WTC11 (cell line): ENCODE measurements around the gene HDAC5. TPM values are rescaled to one million over a fixed set of nuclear protein-coding genes. Genes with fewer than 3 reads are reported as not detected.

ENCODE experiments used
- ATAC-seq: fragments of 200-7000 bp; cut with Tn5 transposase; 2 replicates; pipeline ENCODE4 v1.10.0; 2021; ENCODE audit warnings: mild to moderate bottlenecking, moderate library complexity
- CTCF ChIA-PET: fragments of 300-600 bp; sonication (Branson Sonifier 250); formaldehyde crosslinking; loops from one replicate; lab custom pipeline; 2021; ENCODE audit warnings: antibody characterized with exemption; lab: Charles Lee
- POLR2A ChIA-PET: fragments of 350-600 bp; sonication (Branson Sonifier 250); formaldehyde crosslinking; loops from one replicate; lab custom pipeline; 2021; ENCODE audit warnings: antibody characterized with exemption; lab: Charles Lee
- DNase-seq: peaks from one replicate; pipeline ENCODE4 v3.0.0; 2021; ENCODE audit warnings: low spot score
- H3K27ac Mint-ChIP-seq: 2 replicates; pipeline ENCODE4 v1.8.0; 2021; ENCODE audit warnings: mixed read lengths
- H3K27me3 Mint-ChIP-seq: 2 replicates; pipeline ENCODE4 v1.8.0; 2021; ENCODE audit warnings: low read depth, mild to moderate bottlenecking, moderate library complexity, mixed read lengths
- H3K36me3 Mint-ChIP-seq: 2 replicates; pipeline ENCODE4 v1.8.0; 2021; ENCODE audit warnings: mixed read lengths
- H3K4me1 Mint-ChIP-seq: 2 replicates; pipeline ENCODE4 v1.8.0; 2022; ENCODE audit warnings: mixed read lengths
- H3K4me3 Mint-ChIP-seq: 2 replicates; pipeline ENCODE4 v1.8.0; 2021; ENCODE audit warnings: mild to moderate bottlenecking, moderate library complexity, mixed read lengths
- H3K9me3 Mint-ChIP-seq: 2 replicates; pipeline ENCODE4 v1.8.0; 2021; ENCODE audit warnings: mixed read lengths
- ATF1 ChIP-seq: sonication (generic); formaldehyde crosslinking; IDR thresholded peaks from 2 replicates; pipeline ENCODE4 v1.8.1; 2023; ENCODE audit warnings: mild to moderate bottlenecking, moderate library complexity, missing genetic modification reagents
- CREB1 ChIP-seq: sonication (generic); formaldehyde crosslinking; IDR thresholded peaks from 2 replicates; pipeline ENCODE4 v1.8.0; 2023; ENCODE audit warnings: mild to moderate bottlenecking, missing genetic modification reagents
- CREM ChIP-seq: sonication (generic); formaldehyde crosslinking; IDR thresholded peaks from 2 replicates; pipeline ENCODE4 v1.8.1; 2022; ENCODE audit warnings: mild to moderate bottlenecking, missing genetic modification reagents, moderate library complexity
- ETV6 ChIP-seq: sonication (generic); formaldehyde crosslinking; IDR thresholded peaks from 2 replicates; pipeline ENCODE4 v1.8.1; 2022; ENCODE audit warnings: mild to moderate bottlenecking, missing genetic modification reagents
- FOXJ3 ChIP-seq: sonication (generic); formaldehyde crosslinking; IDR thresholded peaks from 2 replicates; pipeline ENCODE4 v1.9.0; 2021; ENCODE audit warnings: missing genetic modification reagents, mild to moderate bottlenecking, borderline replicate concordance
- HMGA2 ChIP-seq: fragments of 250-450 bp; sonication (Bioruptor Pico); IDR thresholded peaks from 2 replicates; pipeline ENCODE4 v1.4.0; 2021; ENCODE audit warnings: mild to moderate bottlenecking, moderate library complexity
- IRF2 ChIP-seq: sonication (generic); formaldehyde crosslinking; IDR thresholded peaks from 2 replicates; pipeline ENCODE4 v1.8.0; 2022; ENCODE audit warnings: low read depth, missing genetic modification reagents, borderline replicate concordance
- NFE2L1 ChIP-seq: sonication (generic); formaldehyde crosslinking; IDR thresholded peaks from 2 replicates; pipeline ENCODE4 v1.8.1; 2023; ENCODE audit warnings: missing genetic modification reagents
- NFYB ChIP-seq: sonication (generic); formaldehyde crosslinking; conservative IDR thresholded peaks from 2 replicates; pipeline ENCODE4 v1.8.0; 2022; ENCODE audit warnings: low read depth, missing genetic modification reagents
- NR2C2 ChIP-seq: sonication (generic); formaldehyde crosslinking; IDR thresholded peaks from 2 replicates; pipeline ENCODE4 v1.8.0; 2022; ENCODE audit warnings: mild to moderate bottlenecking, missing genetic modification reagents
- ZBTB21 ChIP-seq: sonication (generic); formaldehyde crosslinking; IDR thresholded peaks from 2 replicates; pipeline ENCODE4 v1.8.1; 2023; ENCODE audit warnings: mild to moderate bottlenecking, missing genetic modification reagents, borderline replicate concordance
- ZNF138 ChIP-seq: sonication (generic); formaldehyde crosslinking; conservative IDR thresholded peaks from 2 replicates; pipeline ENCODE4 v1.8.1; 2022; ENCODE audit warnings: mild to moderate bottlenecking, moderate library complexity, missing genetic modification reagents
- ZNF219 ChIP-seq: sonication (generic); formaldehyde crosslinking; IDR thresholded peaks from 2 replicates; pipeline ENCODE4 v1.8.0; 2023; ENCODE audit warnings: missing genetic modification reagents, mild to moderate bottlenecking, borderline replicate concordance
- total RNA-seq: library from RNA; stranded (reverse); gene quantifications from 3 replicates; pipeline ENCODE4 v1.2.3, GENCODE V29; 2021
- TF ChIP-seq, protein P1 (sequence below): fragments of 250-450 bp; sonication (Bioruptor Pico); IDR thresholded peaks from 2 replicates; pipeline ENCODE4 v1.9.0; 2021; ENCODE audit warnings: moderate library complexity, mild to moderate bottlenecking, inconsistent platforms, borderline replicate concordance
- TF ChIP-seq, protein P2 (sequence below): sonication (generic); formaldehyde crosslinking; IDR thresholded peaks from 2 replicates; pipeline ENCODE4 v1.8.1; 2023; ENCODE audit warnings: mild to moderate bottlenecking, missing genetic modification reagents
- TF ChIP-seq, protein P3 (sequence below): sonication (generic); formaldehyde crosslinking; IDR thresholded peaks from 2 replicates; pipeline ENCODE4 v1.8.1; 2022; ENCODE audit warnings: low read depth, missing genetic modification reagents, borderline replicate concordance
- TF ChIP-seq, protein P4 (sequence below): sonication (generic); formaldehyde crosslinking; IDR thresholded peaks from 2 replicates; pipeline ENCODE4 v1.8.1; 2022; ENCODE audit warnings: missing genetic modification reagents, borderline replicate concordance
- TF ChIP-seq, protein P5 (sequence below): sonication (generic); formaldehyde crosslinking; IDR thresholded peaks from 2 replicates; pipeline ENCODE4 v1.8.1; 2022; ENCODE audit warnings: mild to moderate bottlenecking, missing genetic modification reagents, moderate library complexity, borderline replicate concordance
- TF ChIP-seq, protein P6 (sequence below): sonication (generic); formaldehyde crosslinking; IDR thresholded peaks from 2 replicates; pipeline ENCODE4 v1.8.1; 2023; ENCODE audit warnings: mild to moderate bottlenecking, missing genetic modification reagents, moderate library complexity
- TF ChIP-seq, protein P7 (sequence below): sonication (generic); formaldehyde crosslinking; IDR thresholded peaks from 2 replicates; pipeline ENCODE4 v1.8.0; 2022; ENCODE audit warnings: mild to moderate bottlenecking, missing genetic modification reagents
- TF ChIP-seq, protein P8 (sequence below): fragments of 250-450 bp; sonication (Bioruptor Pico); IDR thresholded peaks from 2 replicates; pipeline ENCODE4 v1.9.0; 2021; ENCODE audit warnings: mild to moderate bottlenecking
- TF ChIP-seq, protein P9 (sequence below): fragments of 250-450 bp; sonication (Bioruptor Pico); IDR thresholded peaks from 2 replicates; pipeline ENCODE4 v1.8.0; 2021; ENCODE audit warnings: mild to moderate bottlenecking
- TF ChIP-seq, protein P10 (sequence below): sonication (generic); formaldehyde crosslinking; IDR thresholded peaks from 2 replicates; pipeline ENCODE4 v1.8.1; 2023; ENCODE audit warnings: mild to moderate bottlenecking, missing genetic modification reagents, moderate library complexity

The HDAC5 gene
- total RNA-seq, 1 experiment from 2014 or later: 61.6 TPM

DNA sequence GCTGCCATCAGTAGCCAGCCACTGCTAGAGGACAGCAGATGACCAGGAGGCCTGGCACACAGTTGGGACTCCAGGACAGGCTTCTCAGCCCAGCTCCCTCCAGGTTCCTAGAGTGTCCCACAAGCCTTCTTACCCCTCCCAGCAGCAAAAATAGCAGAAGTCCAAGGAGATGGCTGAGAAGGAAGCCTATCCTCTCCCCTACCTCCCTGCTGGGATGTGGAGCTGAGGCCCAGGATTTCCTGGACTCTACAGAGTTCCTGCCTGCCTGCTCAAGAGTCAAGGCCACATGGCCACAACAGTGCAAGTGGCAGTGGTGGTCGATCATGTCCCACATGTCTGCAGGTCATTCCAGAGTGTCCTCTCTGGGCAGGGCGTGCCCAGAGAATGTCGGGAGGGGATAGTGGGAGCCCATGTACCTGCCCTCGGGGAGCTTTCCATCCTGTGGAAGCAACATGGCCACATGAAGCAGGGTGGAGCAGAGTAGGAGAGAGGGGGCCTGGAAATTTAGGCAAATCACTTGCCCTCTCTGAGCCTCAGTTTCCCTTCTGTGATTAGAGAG lies 10.6 kb upstream of the HDAC5 start:
- POLR2A ChIA-PET: interaction anchor here (0.5 kb wide), 1 partner anchor 106 kb away, joined by 3 read pairs; no protein-coding TSS in a partner anchor
- TF ChIP-seq IRF2 (CRISPR knock-in tag) (no peak), HMGA2 (CRISPR knock-in tag) (no peak), CREM (no peak), NR2C2 (CRISPR knock-in tag) (no peak), ETV6 (no peak), CREB1 (CRISPR knock-in tag) (no peak), ZBTB21 (CRISPR knock-in tag) (no peak)
- TF ChIP-seq, protein P1, sequence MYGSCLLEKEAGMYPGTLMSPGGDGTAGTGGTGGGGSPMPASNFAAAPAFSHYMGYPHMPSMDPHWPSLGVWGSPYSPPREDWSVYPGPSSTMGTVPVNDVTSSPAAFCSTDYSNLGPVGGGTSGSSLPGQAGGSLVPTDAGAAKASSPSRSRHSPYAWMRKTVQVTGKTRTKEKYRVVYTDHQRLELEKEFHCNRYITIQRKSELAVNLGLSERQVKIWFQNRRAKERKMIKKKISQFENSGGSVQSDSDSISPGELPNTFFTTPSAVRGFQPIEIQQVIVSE (CRISPR knock-in tag): no peak
- TF ChIP-seq, protein P2, sequence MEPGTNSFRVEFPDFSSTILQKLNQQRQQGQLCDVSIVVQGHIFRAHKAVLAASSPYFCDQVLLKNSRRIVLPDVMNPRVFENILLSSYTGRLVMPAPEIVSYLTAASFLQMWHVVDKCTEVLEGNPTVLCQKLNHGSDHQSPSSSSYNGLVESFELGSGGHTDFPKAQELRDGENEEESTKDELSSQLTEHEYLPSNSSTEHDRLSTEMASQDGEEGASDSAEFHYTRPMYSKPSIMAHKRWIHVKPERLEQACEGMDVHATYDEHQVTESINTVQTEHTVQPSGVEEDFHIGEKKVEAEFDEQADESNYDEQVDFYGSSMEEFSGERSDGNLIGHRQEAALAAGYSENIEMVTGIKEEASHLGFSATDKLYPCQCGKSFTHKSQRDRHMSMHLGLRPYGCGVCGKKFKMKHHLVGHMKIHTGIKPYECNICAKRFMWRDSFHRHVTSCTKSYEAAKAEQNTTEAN (CRISPR knock-in tag): no peak
- TF ChIP-seq, protein P3, sequence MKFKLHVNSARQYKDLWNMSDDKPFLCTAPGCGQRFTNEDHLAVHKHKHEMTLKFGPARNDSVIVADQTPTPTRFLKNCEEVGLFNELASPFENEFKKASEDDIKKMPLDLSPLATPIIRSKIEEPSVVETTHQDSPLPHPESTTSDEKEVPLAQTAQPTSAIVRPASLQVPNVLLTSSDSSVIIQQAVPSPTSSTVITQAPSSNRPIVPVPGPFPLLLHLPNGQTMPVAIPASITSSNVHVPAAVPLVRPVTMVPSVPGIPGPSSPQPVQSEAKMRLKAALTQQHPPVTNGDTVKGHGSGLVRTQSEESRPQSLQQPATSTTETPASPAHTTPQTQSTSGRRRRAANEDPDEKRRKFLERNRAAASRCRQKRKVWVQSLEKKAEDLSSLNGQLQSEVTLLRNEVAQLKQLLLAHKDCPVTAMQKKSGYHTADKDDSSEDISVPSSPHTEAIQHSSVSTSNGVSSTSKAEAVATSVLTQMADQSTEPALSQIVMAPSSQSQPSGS: no peak
- TF ChIP-seq, protein P4, sequence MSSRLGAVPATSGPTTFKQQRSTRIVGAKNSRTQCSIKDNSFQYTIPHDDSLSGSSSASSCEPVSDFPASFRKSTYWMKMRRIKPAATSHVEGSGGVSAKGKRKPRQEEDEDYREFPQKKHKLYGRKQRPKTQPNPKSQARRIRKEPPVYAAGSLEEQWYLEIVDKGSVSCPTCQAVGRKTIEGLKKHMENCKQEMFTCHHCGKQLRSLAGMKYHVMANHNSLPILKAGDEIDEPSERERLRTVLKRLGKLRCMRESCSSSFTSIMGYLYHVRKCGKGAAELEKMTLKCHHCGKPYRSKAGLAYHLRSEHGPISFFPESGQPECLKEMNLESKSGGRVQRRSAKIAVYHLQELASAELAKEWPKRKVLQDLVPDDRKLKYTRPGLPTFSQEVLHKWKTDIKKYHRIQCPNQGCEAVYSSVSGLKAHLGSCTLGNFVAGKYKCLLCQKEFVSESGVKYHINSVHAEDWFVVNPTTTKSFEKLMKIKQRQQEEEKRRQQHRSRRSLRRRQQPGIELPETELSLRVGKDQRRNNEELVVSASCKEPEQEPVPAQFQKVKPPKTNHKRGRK (CRISPR knock-in tag): no peak
- TF ChIP-seq, protein P5, sequence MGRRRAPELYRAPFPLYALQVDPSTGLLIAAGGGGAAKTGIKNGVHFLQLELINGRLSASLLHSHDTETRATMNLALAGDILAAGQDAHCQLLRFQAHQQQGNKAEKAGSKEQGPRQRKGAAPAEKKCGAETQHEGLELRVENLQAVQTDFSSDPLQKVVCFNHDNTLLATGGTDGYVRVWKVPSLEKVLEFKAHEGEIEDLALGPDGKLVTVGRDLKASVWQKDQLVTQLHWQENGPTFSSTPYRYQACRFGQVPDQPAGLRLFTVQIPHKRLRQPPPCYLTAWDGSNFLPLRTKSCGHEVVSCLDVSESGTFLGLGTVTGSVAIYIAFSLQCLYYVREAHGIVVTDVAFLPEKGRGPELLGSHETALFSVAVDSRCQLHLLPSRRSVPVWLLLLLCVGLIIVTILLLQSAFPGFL (CRISPR knock-in tag): no peak
- Mint-ChIP-seq H3K27me3 (no peaks in the 10 kb centered on the region; the same call in 1 of the 2 replicates), H3K9me3 (no peaks in the 10 kb centered on the region), H3K4me1 (peaks cover 17% of the 10 kb centered on the region), H3K4me3 (no peak overlapping the region), H3K27ac (no peak overlapping the region), H3K36me3 (no peaks in the 10 kb centered on the region)
- ATAC-seq (no peak), DNase-seq (no peak)
- CTCF ChIA-PET: interaction anchor here (0.7 to 1.2 kb wide), 2 partner anchors 28 to 34 kb away, joined by 3 read pairs; no protein-coding TSS in a partner anchor

DNA sequence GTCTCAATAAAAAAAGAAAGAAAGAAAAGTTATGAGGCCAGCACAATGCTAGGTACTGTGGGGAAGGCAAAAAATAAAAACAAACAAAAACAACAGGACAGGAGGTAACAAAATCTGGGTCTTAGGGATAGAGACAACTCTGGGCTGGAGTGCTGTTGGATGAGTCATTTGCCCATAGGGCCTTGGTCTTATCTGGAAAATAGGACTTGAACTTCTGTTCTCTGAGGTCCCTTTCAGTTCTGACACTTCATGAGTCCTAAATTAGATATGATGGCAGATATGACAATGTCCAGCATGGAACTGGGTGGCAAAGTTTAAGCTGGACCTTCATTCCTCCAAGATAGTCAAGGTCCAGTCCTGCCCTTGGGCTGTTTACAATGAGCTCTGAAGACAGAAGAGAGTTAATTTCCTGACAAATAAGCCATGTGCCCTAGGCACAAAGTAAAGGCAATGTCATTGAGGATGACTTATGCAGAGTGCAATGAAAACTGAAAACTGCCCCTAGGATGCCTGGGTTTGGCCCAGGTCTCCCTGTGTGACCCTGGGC lies 8.9 kb upstream of the HDAC5 start:
- Mint-ChIP-seq H3K4me3 (no peak overlapping the region), H3K9me3 (no peaks in the 10 kb centered on the region), H3K4me1 (peaks cover under 1% of the 10 kb centered on the region), H3K27me3 (no peaks in the 10 kb centered on the region; the same call in 1 of the 2 replicates), H3K36me3 (no peaks in the 10 kb centered on the region), H3K27ac (no peak overlapping the region)
- no peak for DNase-seq
- ATAC-seq: no peak
- ChIA-PET CTCF (interaction anchor here (0.6 to 1.1 kb wide), 4 partner anchors 9 to 19 kb away, joined by 3 to 4 read pairs (median 3); partner anchors contain the start of gene HDAC5), POLR2A (no interaction called here)
- TF ChIP-seq, protein P6, sequence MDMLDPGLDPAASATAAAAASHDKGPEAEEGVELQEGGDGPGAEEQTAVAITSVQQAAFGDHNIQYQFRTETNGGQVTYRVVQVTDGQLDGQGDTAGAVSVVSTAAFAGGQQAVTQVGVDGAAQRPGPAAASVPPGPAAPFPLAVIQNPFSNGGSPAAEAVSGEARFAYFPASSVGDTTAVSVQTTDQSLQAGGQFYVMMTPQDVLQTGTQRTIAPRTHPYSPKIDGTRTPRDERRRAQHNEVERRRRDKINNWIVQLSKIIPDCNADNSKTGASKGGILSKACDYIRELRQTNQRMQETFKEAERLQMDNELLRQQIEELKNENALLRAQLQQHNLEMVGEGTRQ (CRISPR knock-in tag): no peak
- TF ChIP-seq, protein P7, sequence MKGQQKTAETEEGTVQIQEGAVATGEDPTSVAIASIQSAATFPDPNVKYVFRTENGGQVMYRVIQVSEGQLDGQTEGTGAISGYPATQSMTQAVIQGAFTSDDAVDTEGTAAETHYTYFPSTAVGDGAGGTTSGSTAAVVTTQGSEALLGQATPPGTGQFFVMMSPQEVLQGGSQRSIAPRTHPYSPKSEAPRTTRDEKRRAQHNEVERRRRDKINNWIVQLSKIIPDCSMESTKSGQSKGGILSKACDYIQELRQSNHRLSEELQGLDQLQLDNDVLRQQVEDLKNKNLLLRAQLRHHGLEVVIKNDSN: no peak
- no peak for TF ChIP-seq ATF1
- no peak for TF ChIP-seq FOXJ3 (CRISPR knock-in tag)
- TF ChIP-seq ZNF219 (CRISPR knock-in tag): no peak
- TF ChIP-seq ZBTB21 (CRISPR knock-in tag): no peak
- TF ChIP-seq, protein P8, sequence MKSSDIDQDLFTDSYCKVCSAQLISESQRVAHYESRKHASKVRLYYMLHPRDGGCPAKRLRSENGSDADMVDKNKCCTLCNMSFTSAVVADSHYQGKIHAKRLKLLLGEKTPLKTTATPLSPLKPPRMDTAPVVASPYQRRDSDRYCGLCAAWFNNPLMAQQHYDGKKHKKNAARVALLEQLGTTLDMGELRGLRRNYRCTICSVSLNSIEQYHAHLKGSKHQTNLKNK (CRISPR knock-in tag): no peak
- TF ChIP-seq, protein P9, sequence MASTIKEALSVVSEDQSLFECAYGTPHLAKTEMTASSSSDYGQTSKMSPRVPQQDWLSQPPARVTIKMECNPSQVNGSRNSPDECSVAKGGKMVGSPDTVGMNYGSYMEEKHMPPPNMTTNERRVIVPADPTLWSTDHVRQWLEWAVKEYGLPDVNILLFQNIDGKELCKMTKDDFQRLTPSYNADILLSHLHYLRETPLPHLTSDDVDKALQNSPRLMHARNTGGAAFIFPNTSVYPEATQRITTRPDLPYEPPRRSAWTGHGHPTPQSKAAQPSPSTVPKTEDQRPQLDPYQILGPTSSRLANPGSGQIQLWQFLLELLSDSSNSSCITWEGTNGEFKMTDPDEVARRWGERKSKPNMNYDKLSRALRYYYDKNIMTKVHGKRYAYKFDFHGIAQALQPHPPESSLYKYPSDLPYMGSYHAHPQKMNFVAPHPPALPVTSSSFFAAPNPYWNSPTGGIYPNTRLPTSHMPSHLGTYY (CRISPR knock-in tag): no peak
- TF ChIP-seq NFYB: no peak
- TF ChIP-seq NFE2L1 (CRISPR knock-in tag): no peak
- TF ChIP-seq, protein P10, sequence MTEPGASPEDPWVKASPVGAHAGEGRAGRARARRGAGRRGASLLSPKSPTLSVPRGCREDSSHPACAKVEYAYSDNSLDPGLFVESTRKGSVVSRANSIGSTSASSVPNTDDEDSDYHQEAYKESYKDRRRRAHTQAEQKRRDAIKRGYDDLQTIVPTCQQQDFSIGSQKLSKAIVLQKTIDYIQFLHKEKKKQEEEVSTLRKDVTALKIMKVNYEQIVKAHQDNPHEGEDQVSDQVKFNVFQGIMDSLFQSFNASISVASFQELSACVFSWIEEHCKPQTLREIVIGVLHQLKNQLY: no peak
- TF ChIP-seq ZNF138 (CRISPR knock-in tag): no peak
